GM12878 (cell line): ENCODE data around the gene NRSN2. TPM values are rescaled to one million over a fixed set of nuclear protein-coding genes. Genes with fewer than 3 reads are reported as not detected.

ENCODE experiments used
- ATAC-seq: fragments of 200-7000 bp; cut with Tn5 transposase; 3 replicates; pipeline ENCODE4 v1.9.1; 2020; ENCODE audit warnings: mild to moderate bottlenecking, moderate library complexity
- BruUV-seq: library from RNA; stranded (reverse); fragments of 400-500 nt; replicated peaks from 2 replicates; lab custom pipeline; 2021; lab: Mats Ljungman, UMichigan
- CTCF ChIA-PET: fragments of 300-600 bp; sonication (Branson Sonifier 250); formaldehyde crosslinking; extraction: SDS; loops from one replicate; lab custom pipeline; 2021; ENCODE audit warnings: inconsistent platforms; lab: Yijun Ruan, JAX
- POLR2A ChIA-PET: fragments of 350-600 bp; formaldehyde crosslinking; extraction: SDS; loops from one replicate; lab custom pipeline; 2021; ENCODE audit warnings: inconsistent platforms; lab: Charles Lee
- RAD21 ChIA-PET: fragments of 300-600 bp; sonication (Branson Sonifier 250); formaldehyde crosslinking; loops from one replicate; lab custom pipeline; 2023; ENCODE audit warnings: antibody characterized with exemption; ENCODE audit not compliant: unreplicated experiment; lab: Charles Lee
- SMC1A ChIA-PET: fragments of 300-600 bp; sonication (Branson Sonifier 250); formaldehyde crosslinking; loops from one replicate; lab custom pipeline; 2023; ENCODE audit not compliant: unreplicated experiment, uncharacterized antibody; lab: Charles Lee
- DNase-seq: peaks from one replicate; pipeline ENCODE4 v3.0.0-alpha.2; 2011; ENCODE audit warnings: low read depth, low spot score
- FAIRE-seq: peaks from 3 replicates; lab custom pipeline; 2011; peaks lifted over from hg19 to GRCh38; lab: Jason Lieb, UNC
- H2AFZ ChIP-seq: 2 replicates; pipeline ENCODE4 v1.6.0; 2011; ENCODE audit warnings: low read depth, low read length, control low read depth; ENCODE audit not compliant: control insufficient read depth
- H3K27ac ChIP-seq: 2 replicates; pipeline ENCODE4 v1.5.1; 2011; ENCODE audit warnings: control low read depth; ENCODE audit not compliant: control insufficient read depth, insufficient read depth
- H3K27me3 ChIP-seq, 2 experiments: replicated peaks in 1 of 2; 2 replicates each; pipeline versions ENCODE4 v1.6.0 to v1.6.1; 2011; ENCODE audit warnings: low read length in 1 of 2; ENCODE audit not compliant: control insufficient read depth in 2 of 2, insufficient read depth in 2 of 2
- H3K36me3 ChIP-seq, 2 experiments: 2 replicates each; pipeline ENCODE4 v1.5.1; 2011; ENCODE audit warnings: low read length in 1 of 2; ENCODE audit not compliant: control insufficient read depth in 2 of 2, insufficient read depth in 2 of 2
- H3K4me1 ChIP-seq: 2 replicates; pipeline ENCODE4 v1.6.1; 2011; ENCODE audit warnings: mild to moderate bottlenecking, low read length, moderate library complexity, mixed read lengths; ENCODE audit not compliant: control insufficient read depth, insufficient read depth
- H3K4me2 ChIP-seq: 2 replicates; pipeline ENCODE4 v1.6.0; 2011; ENCODE audit warnings: control low read depth; ENCODE audit not compliant: control insufficient read depth, insufficient read depth
- H3K4me3 ChIP-seq: fragments of 200-600 bp; sonication (generic); 2 replicates; pipeline ENCODE4 v1.5.1; 2016
- H3K79me2 ChIP-seq: 2 replicates; pipeline ENCODE4 v1.6.0; 2011; ENCODE audit warnings: low read length; ENCODE audit not compliant: control insufficient read depth, insufficient read depth
- H3K9ac ChIP-seq: 2 replicates; pipeline ENCODE4 v1.8.0; 2011; ENCODE audit warnings: low read length, control low read depth, mixed read lengths; ENCODE audit not compliant: control insufficient read depth, insufficient read depth
- H3K9me3 ChIP-seq: replicated peaks from 3 replicates; pipeline ENCODE4 v1.5.1; 2011; ENCODE audit warnings: mild to moderate bottlenecking, low read length; ENCODE audit not compliant: control insufficient read depth, insufficient read depth
- H4K20me1 ChIP-seq: 2 replicates; pipeline ENCODE4 v1.6.0; 2011; ENCODE audit not compliant: control insufficient read depth, insufficient read depth
- ATF7 ChIP-seq: fragments of 450-650 bp; IDR thresholded peaks from 2 replicates; pipeline ENCODE4 v1.6.1; 2016; ENCODE audit warnings: low read depth, mild to moderate bottlenecking
- CREB1 ChIP-seq: IDR thresholded peaks from 2 replicates; pipeline ENCODE4 v1.6.1; 2012; ENCODE audit warnings: low read depth, mild to moderate bottlenecking, inconsistent platforms
- EGR1 ChIP-seq, 2 experiments: IDR thresholded peaks; 1 replicate in 1 of 2; 2 replicates in 1 of 2; pipeline ENCODE4 v1.6.1; 2011 to 2012; ENCODE audit warnings: low read depth in 2 of 2, low read length in 2 of 2, borderline replicate concordance in 1 of 2, mild to moderate bottlenecking in 1 of 2, moderate library complexity in 1 of 2
- IKZF1 ChIP-seq: fragments of 450-650 bp; conservative IDR thresholded peaks from 2 replicates; pipeline ENCODE4 v1.6.1; 2017; ENCODE audit warnings: antibody characterized with exemption, mild to moderate bottlenecking
- JUNB ChIP-seq: IDR thresholded peaks from 2 replicates; pipeline ENCODE4 v1.6.1; 2016; ENCODE audit warnings: antibody characterized with exemption, mild to moderate bottlenecking
- JUND ChIP-seq: IDR thresholded peaks from 2 replicates; pipeline ENCODE4 v1.6.1; 2012; ENCODE audit warnings: low read depth, mild to moderate bottlenecking, low read length, improper control_type of control experiment, moderate library complexity
- MTA2 ChIP-seq: fragments of 450-650 bp; IDR thresholded peaks from 2 replicates; pipeline ENCODE4 v1.6.1; 2016; ENCODE audit warnings: low read depth, mild to moderate bottlenecking, moderate library complexity
- PAX5 ChIP-seq: IDR thresholded peaks from 2 replicates; pipeline ENCODE4 v1.6.1; 2011; ENCODE audit warnings: low read depth, low read length, borderline replicate concordance
- PBX3 ChIP-seq: IDR thresholded peaks from 2 replicates; pipeline ENCODE4 v1.6.1; 2011; ENCODE audit warnings: mild to moderate bottlenecking, low read depth, low read length, moderate library complexity; ENCODE audit not compliant: insufficient replicate concordance
- PML ChIP-seq: IDR thresholded peaks from 2 replicates; pipeline ENCODE4 v1.6.1; 2012; ENCODE audit warnings: low read length, inconsistent platforms
- POU2F2 ChIP-seq: IDR thresholded peaks from 3 replicates; pipeline ENCODE4 v1.6.1; 2011; ENCODE audit warnings: low read depth, mild to moderate bottlenecking, low read length, borderline replicate concordance
- RAD21 ChIP-seq: IDR thresholded peaks from 2 replicates; pipeline ENCODE4 v1.6.1; 2011; ENCODE audit warnings: mild to moderate bottlenecking, low read depth, low read length, moderate library complexity; ENCODE audit not compliant: insufficient read depth
- RB1 ChIP-seq: fragments of 450-650 bp; formaldehyde crosslinking; IDR thresholded peaks from 2 replicates; pipeline ENCODE4 v1.6.1; 2017; ENCODE audit warnings: mild to moderate bottlenecking, borderline replicate concordance
- SMC3 ChIP-seq: IDR thresholded peaks from 2 replicates; pipeline ENCODE4 v1.6.1; 2011; ENCODE audit warnings: low read length, improper control_type of control experiment, borderline replicate concordance
- WRNIP1 ChIP-seq: IDR thresholded peaks from 2 replicates; pipeline ENCODE4 v1.6.1; 2011; ENCODE audit warnings: low read depth, low read length, improper control_type of control experiment, borderline replicate concordance
- YY1 ChIP-seq: IDR thresholded peaks from 2 replicates; pipeline ENCODE4 v1.6.1; 2011; ENCODE audit warnings: low read depth, mild to moderate bottlenecking, low read length
- ZNF207 ChIP-seq: fragments of 450-650 bp; IDR thresholded peaks from 2 replicates; pipeline ENCODE4 v1.6.1; 2014; ENCODE audit warnings: antibody characterized with exemption, mild to moderate bottlenecking, borderline replicate concordance
- WGBS: methylation state at CpG from one replicate; pipeline ENCODE4 v1.1.6; 2016; ENCODE audit warnings: low lambda C conversion rate; ENCODE audit not compliant: insufficient replicate concordance, insufficient coverage; ENCODE audit errors: missing lambda C conversion rate; 5-methylcytosine and 5-hydroxymethylcytosine counted together
- in situ Hi-C: fragments of 300-500 bp; cut with MboI; formaldehyde crosslinking; loops from 9 replicates; pipeline ENCODE4 v1.14.3; 2018; ENCODE audit warnings: mixed read lengths
- intact Hi-C: fragments of 100-400 bp; cut with micrococcal nuclease; formaldehyde crosslinking; loops from one replicate; pipeline ENCODE4 v1.14.2; 2022; ENCODE audit not compliant: unreplicated experiment
- polyA plus RNA-seq, 11 experiments: library from polyadenylated mRNA; depleted of rRNA in 4 of 11; unstranded in 6 of 11; stranded (reverse) in 5 of 11; fragments of >200 nt; fragmentation: Nextera tagmentation in 4 of 11; fragmentation: Illumina TruSeq in 1 of 11; extraction: Ambion mirVana in 4 of 11; extraction: Trizol in 1 of 11; gene quantifications; 1 replicate in 1 of 11; 2 replicates in 10 of 11; pipeline versions ENCODE4 v1.2.1 to v1.2.3, GENCODE V29; 2011 to 2016; ENCODE audit warnings: inconsistent platforms in 2 of 11, missing spikeins in 2 of 11, low read depth in 1 of 11
- total RNA-seq, 4 experiments: library from RNA; depleted of rRNA in 3 of 4; stranded (reverse); fragments of >200 nt in 3 of 4; fragmentation: Illumina TruSeq in 1 of 4; extraction: Trizol in 1 of 4; gene quantifications; 2 replicates each; pipeline versions ENCODE4 v1.2.1 to v1.2.3, GENCODE V29; 2013 to 2021
- TF ChIP-seq, protein P1 (sequence below): fragments of 450-650 bp; IDR thresholded peaks from 2 replicates; pipeline ENCODE4 v1.6.1; 2014; ENCODE audit warnings: mild to moderate bottlenecking
- TF ChIP-seq, protein P2 (sequence below), 3 experiments: IDR thresholded peaks in 2 of 3; conservative IDR thresholded peaks in 1 of 3; 2 replicates each; pipeline ENCODE4 v1.5.1; 2011; ENCODE audit warnings: low read depth in 3 of 3, low read length in 3 of 3, mild to moderate bottlenecking in 3 of 3, control low read depth in 2 of 3, moderate library complexity in 2 of 3, inconsistent platforms in 1 of 3, mixed read lengths in 1 of 3; ENCODE audit not compliant: control insufficient read depth in 2 of 3, insufficient read depth in 1 of 3; ENCODE audit errors: extremely low read depth in 1 of 3

The NRSN2 gene
- total and polyA plus RNA-seq, 10 of the 15 experiments (the other 5 are each of a cell fraction or from before 2014, with no cell fraction given), result 6.2 to 32.4 (median 13.0) TPM

GRCh38 chr20:354298-354977, 7.5 kb downstream of the NRSN2 start:
- Histone ChIP-seq H3K4me2 (no peak overlapping the region), H2AFZ (no peak overlapping the region), H3K36me3 (no peaks in the 10 kb centered on the region; a peak in 2 of 4 replicates), H3K27me3 (no peaks in the 10 kb centered on the region), H3K9me3 (no peaks in the 10 kb centered on the region), H3K9ac (no peak overlapping the region), H3K4me1 (no peaks in the 10 kb centered on the region), H3K4me3 (no peak overlapping the region), H4K20me1 (no peaks in the 10 kb centered on the region; the same call in 1 of the 2 replicates), H3K79me2 (no peaks in the 10 kb centered on the region), H3K27ac (no peak overlapping the region)
- intact Hi-C loops (loop anchor here (1.0 to 5.0 kb wide), 7 partner anchors 77 to 385 kb away; partner anchors contain the start of genes CSNK2A1 and TBC1D20), in situ Hi-C loops (loop anchor here (5.0 to 10.0 kb wide), 3 partner anchors 123 to 380 kb away; no protein-coding TSS in a partner anchor)
- ATAC-seq (peak; percentile 100), FAIRE-seq (peak; percentile 94), DNase-seq (no peak)
- ChIA-PET POLR2A (interaction anchor here (0.7 kb wide), 1 partner anchor 386 kb away, joined by 3 read pairs; no protein-coding TSS in a partner anchor), SMC1A (interaction anchor here (0.7 to 1.7 kb wide), 7 partner anchors 17 to 291 kb away, joined by 3 to 9 read pairs (median 3); no protein-coding TSS in a partner anchor), CTCF (interaction anchor here (0.6 to 3.6 kb wide), 32 partner anchors 9 to 385 kb away, joined by 3 to 41 read pairs (median 3); no protein-coding TSS in a partner anchor), RAD21 (interaction anchor here (0.9 to 2.9 kb wide), 12 partner anchors 8 to 382 kb away, joined by 3 to 10 read pairs (median 4); partner anchors contain the start of gene CSNK2A1)
- no TSS peak for BruUV-seq
- WGBS, result 8% methylated on average over 14 of the region's 14 CpGs
- TF ChIP-seq CREB1, result 0 out of 2 replicates have a peak, but pooled peaks have one; percentile 33
- TF ChIP-seq SMC3, result peak; percentile 91
- TF ChIP-seq PBX3, result no peak
- TF ChIP-seq ATF7, result peak; percentile 26; the same call in 1 of the 2 replicates
- no peak for TF ChIP-seq JUNB
- no peak for TF ChIP-seq EGR1 (IDR thresholded peaks at IDR 0.05; ENCODE audit: borderline replicate concordance in 1 of 2, low read depth in 2 of 2, low read length in 2 of 2)
- TF ChIP-seq RB1, result peak; percentile 44; the same call in 1 of the 2 replicates
- no peak for TF ChIP-seq WRNIP1
- TF ChIP-seq PAX5, result peak; percentile 7; the same call in 1 of the 2 replicates
- TF ChIP-seq RAD21, result peak; percentile 95
- peak; percentile 50; the same call in 1 of the 3 replicates for TF ChIP-seq POU2F2
- no peak for TF ChIP-seq MTA2
- TF ChIP-seq IKZF1, result 0 out of 2 replicates have a peak, but pooled peaks have one; percentile 8
- TF ChIP-seq PML, result no peak
- 0 out of 2 replicates have a peak, but pooled peaks have one; percentile 15 for TF ChIP-seq JUND
- TF ChIP-seq, protein P1, sequence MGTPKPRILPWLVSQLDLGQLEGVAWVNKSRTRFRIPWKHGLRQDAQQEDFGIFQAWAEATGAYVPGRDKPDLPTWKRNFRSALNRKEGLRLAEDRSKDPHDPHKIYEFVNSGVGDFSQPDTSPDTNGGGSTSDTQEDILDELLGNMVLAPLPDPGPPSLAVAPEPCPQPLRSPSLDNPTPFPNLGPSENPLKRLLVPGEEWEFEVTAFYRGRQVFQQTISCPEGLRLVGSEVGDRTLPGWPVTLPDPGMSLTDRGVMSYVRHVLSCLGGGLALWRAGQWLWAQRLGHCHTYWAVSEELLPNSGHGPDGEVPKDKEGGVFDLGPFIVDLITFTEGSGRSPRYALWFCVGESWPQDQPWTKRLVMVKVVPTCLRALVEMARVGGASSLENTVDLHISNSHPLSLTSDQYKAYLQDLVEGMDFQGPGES, result no peak
- TF ChIP-seq, protein P2, sequence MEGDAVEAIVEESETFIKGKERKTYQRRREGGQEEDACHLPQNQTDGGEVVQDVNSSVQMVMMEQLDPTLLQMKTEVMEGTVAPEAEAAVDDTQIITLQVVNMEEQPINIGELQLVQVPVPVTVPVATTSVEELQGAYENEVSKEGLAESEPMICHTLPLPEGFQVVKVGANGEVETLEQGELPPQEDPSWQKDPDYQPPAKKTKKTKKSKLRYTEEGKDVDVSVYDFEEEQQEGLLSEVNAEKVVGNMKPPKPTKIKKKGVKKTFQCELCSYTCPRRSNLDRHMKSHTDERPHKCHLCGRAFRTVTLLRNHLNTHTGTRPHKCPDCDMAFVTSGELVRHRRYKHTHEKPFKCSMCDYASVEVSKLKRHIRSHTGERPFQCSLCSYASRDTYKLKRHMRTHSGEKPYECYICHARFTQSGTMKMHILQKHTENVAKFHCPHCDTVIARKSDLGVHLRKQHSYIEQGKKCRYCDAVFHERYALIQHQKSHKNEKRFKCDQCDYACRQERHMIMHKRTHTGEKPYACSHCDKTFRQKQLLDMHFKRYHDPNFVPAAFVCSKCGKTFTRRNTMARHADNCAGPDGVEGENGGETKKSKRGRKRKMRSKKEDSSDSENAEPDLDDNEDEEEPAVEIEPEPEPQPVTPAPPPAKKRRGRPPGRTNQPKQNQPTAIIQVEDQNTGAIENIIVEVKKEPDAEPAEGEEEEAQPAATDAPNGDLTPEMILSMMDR (IDR thresholded peaks at IDR 0.05 in 2 of 3, conservative IDR thresholded peaks at IDR 0.05 in 1 of 3; ENCODE audit: control insufficient read depth in 2 of 3, extremely low read depth in 1 of 3, insufficient read depth in 1 of 3, low read depth in 3 of 3, low read length in 3 of 3), result peak; percentile 92 to 98 (median 94)
- TF ChIP-seq ZNF207, result 0 out of 2 replicates have a peak, but pooled peaks have one; percentile 35
- peak; percentile 66 for TF ChIP-seq YY1
